ENCODE results near the gene TEFM. TPM values are rescaled to one million over a fixed set of nuclear protein-coding genes. Genes with fewer than 3 reads are reported as not detected.

The TEFM gene
- total RNA-seq, 1 donor from 2014 or later = 19.5 TPM

Other genes starting within 250 kb of the TEFM start
- 45.6 and 49.5 TPM in 2 replicates for gene CRLF3, start 81.5 kb downstream of the TEFM start, total RNA-seq
- 26.2 and 28.7 TPM in 2 replicates for gene ATAD5, start 74.3 kb downstream of the TEFM start, total RNA-seq
- 0.75 and 1.1 TPM in 2 replicates for gene ADAP2, start 15.7 kb upstream of the TEFM start, total RNA-seq
- gene RNF135, start 64.8 kb upstream of the TEFM start, total RNA-seq = 8.6 and 10.6 TPM in 2 replicates
- 30.0 and 31.5 TPM in 2 replicates for gene NF1, start 188.7 kb upstream of the TEFM start, total RNA-seq